ENCODE measurements around the gene LRP8. TPM values are rescaled to one million over a fixed set of nuclear protein-coding genes. Genes with fewer than 3 reads are reported as not detected.

The LRP8 gene
- total and polyA plus RNA-seq, 9 of the 15 experiments (the other 6 are each of a cell fraction or from before 2014, with no cell fraction given) = 7.1 to 56.1 (median 31.3) TPM

- TF ChIP-seq, protein P1, sequence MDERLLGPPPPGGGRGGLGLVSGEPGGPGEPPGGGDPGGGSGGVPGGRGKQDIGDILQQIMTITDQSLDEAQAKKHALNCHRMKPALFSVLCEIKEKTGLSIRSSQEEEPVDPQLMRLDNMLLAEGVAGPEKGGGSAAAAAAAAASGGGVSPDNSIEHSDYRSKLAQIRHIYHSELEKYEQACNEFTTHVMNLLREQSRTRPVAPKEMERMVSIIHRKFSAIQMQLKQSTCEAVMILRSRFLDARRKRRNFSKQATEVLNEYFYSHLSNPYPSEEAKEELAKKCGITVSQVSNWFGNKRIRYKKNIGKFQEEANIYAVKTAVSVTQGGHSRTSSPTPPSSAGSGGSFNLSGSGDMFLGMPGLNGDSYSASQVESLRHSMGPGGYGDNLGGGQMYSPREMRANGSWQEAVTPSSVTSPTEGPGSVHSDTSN (CRISPR knock-in tag; IDR thresholded peaks at IDR 0.05; ENCODE audit: low read depth) = no peak
- TF ChIP-seq, protein P1 (tag; conservative IDR thresholded peaks at IDR 0.05; ENCODE audit: low read depth) = no peak
- TF ChIP-seq CHCHD3 (CRISPR knock-in tag; IDR thresholded peaks at IDR 0.05) = no peak
- TF ChIP-seq FUS (optimal IDR thresholded peaks at IDR 0.05; ENCODE audit: low read depth, low read length) = no peak
- TF ChIP-seq HMGN3 (IDR thresholded peaks at IDR 0.05; ENCODE audit: borderline replicate concordance, extremely low read depth, insufficient read length, low read depth, low read length) = peak; percentile 86
- no peak for TF ChIP-seq ZNF253 (CRISPR knock-in tag; conservative IDR thresholded peaks at IDR 0.05)
- TF ChIP-seq, protein P2, sequence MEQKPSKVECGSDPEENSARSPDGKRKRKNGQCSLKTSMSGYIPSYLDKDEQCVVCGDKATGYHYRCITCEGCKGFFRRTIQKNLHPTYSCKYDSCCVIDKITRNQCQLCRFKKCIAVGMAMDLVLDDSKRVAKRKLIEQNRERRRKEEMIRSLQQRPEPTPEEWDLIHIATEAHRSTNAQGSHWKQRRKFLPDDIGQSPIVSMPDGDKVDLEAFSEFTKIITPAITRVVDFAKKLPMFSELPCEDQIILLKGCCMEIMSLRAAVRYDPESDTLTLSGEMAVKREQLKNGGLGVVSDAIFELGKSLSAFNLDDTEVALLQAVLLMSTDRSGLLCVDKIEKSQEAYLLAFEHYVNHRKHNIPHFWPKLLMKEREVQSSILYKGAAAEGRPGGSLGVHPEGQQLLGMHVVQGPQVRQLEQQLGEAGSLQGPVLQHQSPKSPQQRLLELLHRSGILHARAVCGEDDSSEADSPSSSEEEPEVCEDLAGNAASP (IDR thresholded peaks at IDR 0.05) = no peak
- TF ChIP-seq, protein P3, sequence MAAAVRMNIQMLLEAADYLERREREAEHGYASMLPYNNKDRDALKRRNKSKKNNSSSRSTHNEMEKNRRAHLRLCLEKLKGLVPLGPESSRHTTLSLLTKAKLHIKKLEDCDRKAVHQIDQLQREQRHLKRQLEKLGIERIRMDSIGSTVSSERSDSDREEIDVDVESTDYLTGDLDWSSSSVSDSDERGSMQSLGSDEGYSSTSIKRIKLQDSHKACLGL (CRISPR knock-in tag; IDR thresholded peaks at IDR 0.05; ENCODE audit: borderline replicate concordance, poor library complexity, severe bottlenecking) = no peak
- TF ChIP-seq U2AF2 (optimal IDR thresholded peaks at IDR 0.05; ENCODE audit: low read depth, low read length) = no peak
- no peak for TF ChIP-seq ZNF274 (IDR thresholded peaks at IDR 0.05; ENCODE audit: borderline replicate concordance, low read depth, low read length)
- TF ChIP-seq ELF4 (CRISPR knock-in tag; IDR thresholded peaks at IDR 0.05) = no peak
- TF ChIP-seq SNAPC5 (CRISPR knock-in tag; IDR thresholded peaks at IDR 0.05) = no peak
These were observed 1.7 kb downstream of the LRP8 start (continued) for GRCh38 chr1:53326088-53326597.

Data from K562 (cell line).